ENCODE data around the gene KLRG1.

DNA sequence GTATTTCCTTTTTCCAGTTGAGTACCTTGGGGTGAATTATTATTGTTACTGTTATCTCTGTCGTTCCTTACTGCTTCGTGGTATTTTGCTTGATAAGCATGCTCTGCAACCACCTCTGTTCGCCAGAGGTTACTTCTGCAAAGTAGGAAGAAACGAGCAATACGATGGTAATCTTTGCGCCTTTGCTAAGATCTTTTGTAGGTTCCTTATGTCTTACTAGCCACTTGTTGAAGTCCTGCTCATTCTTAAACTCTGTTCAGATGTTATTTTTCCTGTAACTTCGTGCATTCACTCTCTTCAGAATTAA is 39.2 kb upstream of the KLRG1 start:
- TF ChIP-seq ZNF70 (CRISPR knock-in tag; IDR thresholded peaks at IDR 0.05) (no peak), GLIS3 (CRISPR knock-in tag; IDR thresholded peaks at IDR 0.05) (no peak), ZFP3 (CRISPR knock-in tag; IDR thresholded peaks at IDR 0.05) (no peak), ARNTL (CRISPR knock-in tag; IDR thresholded peaks at IDR 0.05; ENCODE audit: borderline replicate concordance, low read depth) (no peak), ZNF565 (CRISPR knock-in tag; conservative IDR thresholded peaks at IDR 0.05; ENCODE audit: low read depth) (no peak), TCF4 (CRISPR knock-in tag; IDR thresholded peaks at IDR 0.05; ENCODE audit: borderline replicate concordance) (no peak)
- TF ChIP-seq, protein P1, sequence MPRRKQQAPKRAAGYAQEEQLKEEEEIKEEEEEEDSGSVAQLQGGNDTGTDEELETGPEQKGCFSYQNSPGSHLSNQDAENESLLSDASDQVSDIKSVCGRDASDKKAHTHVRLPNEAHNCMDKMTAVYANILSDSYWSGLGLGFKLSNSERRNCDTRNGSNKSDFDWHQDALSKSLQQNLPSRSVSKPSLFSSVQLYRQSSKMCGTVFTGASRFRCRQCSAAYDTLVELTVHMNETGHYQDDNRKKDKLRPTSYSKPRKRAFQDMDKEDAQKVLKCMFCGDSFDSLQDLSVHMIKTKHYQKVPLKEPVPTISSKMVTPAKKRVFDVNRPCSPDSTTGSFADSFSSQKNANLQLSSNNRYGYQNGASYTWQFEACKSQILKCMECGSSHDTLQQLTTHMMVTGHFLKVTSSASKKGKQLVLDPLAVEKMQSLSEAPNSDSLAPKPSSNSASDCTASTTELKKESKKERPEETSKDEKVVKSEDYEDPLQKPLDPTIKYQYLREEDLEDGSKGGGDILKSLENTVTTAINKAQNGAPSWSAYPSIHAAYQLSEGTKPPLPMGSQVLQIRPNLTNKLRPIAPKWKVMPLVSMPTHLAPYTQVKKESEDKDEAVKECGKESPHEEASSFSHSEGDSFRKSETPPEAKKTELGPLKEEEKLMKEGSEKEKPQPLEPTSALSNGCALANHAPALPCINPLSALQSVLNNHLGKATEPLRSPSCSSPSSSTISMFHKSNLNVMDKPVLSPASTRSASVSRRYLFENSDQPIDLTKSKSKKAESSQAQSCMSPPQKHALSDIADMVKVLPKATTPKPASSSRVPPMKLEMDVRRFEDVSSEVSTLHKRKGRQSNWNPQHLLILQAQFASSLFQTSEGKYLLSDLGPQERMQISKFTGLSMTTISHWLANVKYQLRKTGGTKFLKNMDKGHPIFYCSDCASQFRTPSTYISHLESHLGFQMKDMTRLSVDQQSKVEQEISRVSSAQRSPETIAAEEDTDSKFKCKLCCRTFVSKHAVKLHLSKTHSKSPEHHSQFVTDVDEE (CRISPR knock-in tag; IDR thresholded peaks at IDR 0.05), result no peak
- TF ChIP-seq, protein P2, sequence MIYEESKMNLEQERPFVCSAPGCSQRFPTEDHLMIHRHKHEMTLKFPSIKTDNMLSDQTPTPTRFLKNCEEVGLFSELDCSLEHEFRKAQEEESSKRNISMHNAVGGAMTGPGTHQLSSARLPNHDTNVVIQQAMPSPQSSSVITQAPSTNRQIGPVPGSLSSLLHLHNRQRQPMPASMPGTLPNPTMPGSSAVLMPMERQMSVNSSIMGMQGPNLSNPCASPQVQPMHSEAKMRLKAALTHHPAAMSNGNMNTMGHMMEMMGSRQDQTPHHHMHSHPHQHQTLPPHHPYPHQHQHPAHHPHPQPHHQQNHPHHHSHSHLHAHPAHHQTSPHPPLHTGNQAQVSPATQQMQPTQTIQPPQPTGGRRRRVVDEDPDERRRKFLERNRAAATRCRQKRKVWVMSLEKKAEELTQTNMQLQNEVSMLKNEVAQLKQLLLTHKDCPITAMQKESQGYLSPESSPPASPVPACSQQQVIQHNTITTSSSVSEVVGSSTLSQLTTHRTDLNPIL (CRISPR knock-in tag; IDR thresholded peaks at IDR 0.05; ENCODE audit: low read depth), result no peak

Measured in SK-N-SH treated with all-trans-retinoic acid at 6 μM for 48 hours (cell line).